H1 (cell line): Measurements from ENCODE around the gene MACROD2. TPM values are rescaled to one million over a fixed set of nuclear protein-coding genes. Genes with fewer than 3 reads are reported as not detected.

Source experiments
- CTCF ChIA-PET: fragments of 300-600 bp; sonication (Branson Sonifier 250); formaldehyde crosslinking; loops from one replicate; lab custom pipeline; 2021; ENCODE audit not compliant: partially characterized antibody; lab: Charles Lee
- POLR2A ChIA-PET: fragments of 300-600 bp; sonication (Branson Sonifier 250); formaldehyde crosslinking; loops from one replicate; lab custom pipeline; 2021; ENCODE audit warnings: inconsistent platforms; ENCODE audit not compliant: partially characterized antibody; lab: Charles Lee
- DNase-seq, 2 experiments: peaks; one replicate each; pipeline versions ENCODE4 v3.0.0 to v3.0.0-alpha.2; 2010 to 2022; ENCODE audit warnings: low spot score in 2 of 2, low read depth in 1 of 2, mixed read lengths in 1 of 2
- FAIRE-seq: peaks from 2 replicates; lab custom pipeline; 2011; peaks lifted over from hg19 to GRCh38; lab: Jason Lieb, UNC
- H2AFZ ChIP-seq: 2 replicates; pipeline ENCODE4 v1.8.1; 2012; ENCODE audit warnings: low read length, inconsistent platforms
- H2AK5ac ChIP-seq: 2 replicates; pipeline ENCODE4 v1.6.1; 2013; ENCODE audit warnings: low read depth, low read length
- H2BK120ac ChIP-seq: replicated peaks from 2 replicates; pipeline ENCODE3; 2013; ENCODE audit warnings: low read depth, low read length, inconsistent platforms
- H2BK12ac ChIP-seq: 2 replicates; pipeline ENCODE4 v1.6.1; 2013; ENCODE audit warnings: low read depth, low read length
- H2BK15ac ChIP-seq: 2 replicates; pipeline ENCODE4 v1.6.1; 2013; ENCODE audit warnings: low read length
- H2BK20ac ChIP-seq: 2 replicates; pipeline ENCODE4 v1.6.1; 2013; ENCODE audit warnings: low read length
- H2BK5ac ChIP-seq: 2 replicates; pipeline ENCODE4 v1.6.1; 2013; ENCODE audit warnings: low read depth, low read length
- H3K14ac ChIP-seq: 2 replicates; pipeline ENCODE4 v1.6.1; 2013; ENCODE audit warnings: inconsistent platforms; ENCODE audit not compliant: insufficient read length
- H3K18ac ChIP-seq: 2 replicates; pipeline ENCODE4 v1.6.1; 2013; ENCODE audit warnings: low read length; ENCODE audit errors: extremely low read depth
- H3K23ac ChIP-seq: 2 replicates; pipeline ENCODE4 v1.6.1; 2013; ENCODE audit warnings: inconsistent platforms; ENCODE audit not compliant: insufficient read length
- H3K23me2 ChIP-seq: 2 replicates; pipeline ENCODE4 v1.6.1; 2013; ENCODE audit warnings: low read depth, low read length
- H3K27ac ChIP-seq: 2 replicates; pipeline ENCODE4 v1.6.1; 2011; ENCODE audit warnings: low read depth, low read length, inconsistent platforms
- H3K27me3 ChIP-seq, 4 experiments: replicated peaks in 1 of 4; 1 replicate in 1 of 4; 2 replicates in 3 of 4; pipeline versions ENCODE4 v1.6.1 to v1.8.1; 2011 to 2013; ENCODE audit warnings: low read length in 3 of 4, mild to moderate bottlenecking in 3 of 4, inconsistent platforms in 2 of 4, mixed read lengths in 2 of 4, moderate library complexity in 1 of 4; ENCODE audit not compliant: control insufficient read depth in 3 of 4, insufficient read depth in 3 of 4; ENCODE audit errors: extremely low read depth in 1 of 4
- H3K36me3 ChIP-seq, 4 experiments: 2 replicates each; pipeline versions ENCODE4 v1.6.1 to v1.8.1; 2011 to 2013; ENCODE audit warnings: mild to moderate bottlenecking in 4 of 4, low read length in 3 of 4, moderate library complexity in 2 of 4, control low read depth in 1 of 4, inconsistent platforms in 1 of 4; ENCODE audit not compliant: insufficient read depth in 4 of 4, control insufficient read depth in 2 of 4
- H3K4ac ChIP-seq: replicated peaks from 2 replicates; pipeline ENCODE3; 2013; ENCODE audit warnings: low read length, low read depth, mixed read lengths, inconsistent platforms; ENCODE audit not compliant: insufficient read length
- H3K4me1 ChIP-seq, 4 experiments: replicated peaks in 1 of 4; 1 replicate in 1 of 4; 2 replicates in 3 of 4; pipeline versions ENCODE4 v1.6.1 to v1.8.1; 2011 to 2013; ENCODE audit warnings: low read length in 3 of 4, inconsistent platforms in 2 of 4, mixed read lengths in 1 of 4; ENCODE audit not compliant: insufficient read depth in 4 of 4, control insufficient read depth in 3 of 4
- H3K4me2 ChIP-seq, 2 experiments: 2 replicates each; pipeline versions ENCODE4 v1.6.1 to v1.8.1; 2011 to 2013; ENCODE audit warnings: low read depth in 2 of 2, low read length in 2 of 2, control low read depth in 1 of 2, inconsistent platforms in 1 of 2, mild to moderate bottlenecking in 1 of 2; ENCODE audit not compliant: insufficient read depth in 1 of 2
- H3K4me3 ChIP-seq, 4 experiments: fragments of 200-600, 300-600 bp in 1 of 4; sonication (generic), shearing (Covaris generic), sonication (Bioruptor Twin) in 1 of 4; 2 replicates each; pipeline versions ENCODE4 v1.5.1 to v1.8.1; 2011 to 2016; ENCODE audit warnings: low read length in 4 of 4, low read depth in 3 of 4, control low read depth in 2 of 4, inconsistent platforms in 2 of 4, mild to moderate bottlenecking in 2 of 4, mixed read lengths in 1 of 4, moderate library complexity in 1 of 4; ENCODE audit not compliant: insufficient read depth in 2 of 4; ENCODE audit errors: extremely low read depth in 1 of 4
- H3K56ac ChIP-seq: replicated peaks from 2 replicates; pipeline ENCODE3; 2013; ENCODE audit warnings: low read depth, mild to moderate bottlenecking, mixed read lengths, low read length, inconsistent platforms; ENCODE audit not compliant: insufficient read length
- H3K79me1 ChIP-seq: 2 replicates; pipeline ENCODE4 v1.6.1; 2013; ENCODE audit warnings: low read depth, low read length, control low read depth
- H3K79me2 ChIP-seq, 2 experiments: 2 replicates each; pipeline versions ENCODE4 v1.6.1 to v1.8.1; 2012 to 2013; ENCODE audit warnings: low read length in 2 of 2, mild to moderate bottlenecking in 2 of 2, inconsistent platforms in 1 of 2; ENCODE audit not compliant: insufficient read depth in 2 of 2, control insufficient read depth in 1 of 2
- H3K9ac ChIP-seq, 4 experiments: replicated peaks in 1 of 4; 1 replicate in 1 of 4; 2 replicates in 3 of 4; pipeline versions ENCODE4 v1.6.1 to v1.8.1; 2011 to 2013; ENCODE audit warnings: low read depth in 3 of 4, low read length in 3 of 4, control low read depth in 2 of 4, mild to moderate bottlenecking in 2 of 4, moderate library complexity in 2 of 4, inconsistent platforms in 1 of 4; ENCODE audit errors: extremely low read depth in 1 of 4
- H3K9me3 ChIP-seq, 2 experiments: 2 replicates each; pipeline versions ENCODE4 v1.6.1 to v1.8.1; 2012 to 2013; ENCODE audit warnings: mild to moderate bottlenecking in 2 of 2, moderate library complexity in 2 of 2, control low read depth in 1 of 2, inconsistent platforms in 1 of 2, low read depth in 1 of 2, low read length in 1 of 2, mixed read lengths in 1 of 2; ENCODE audit not compliant: insufficient read depth in 2 of 2
- H4K20me1 ChIP-seq, 2 experiments: replicated peaks in 1 of 2; 2 replicates each; pipeline versions ENCODE3 to v1.8.1; 2011 to 2013; ENCODE audit warnings: inconsistent platforms in 2 of 2, low read length in 2 of 2, mild to moderate bottlenecking in 1 of 2; ENCODE audit not compliant: insufficient read depth in 2 of 2, control insufficient read depth in 1 of 2
- H4K5ac ChIP-seq: 2 replicates; pipeline ENCODE4 v1.6.1; 2013; ENCODE audit warnings: low read length, low read depth, mixed read lengths, inconsistent platforms; ENCODE audit not compliant: insufficient read length
- H4K8ac ChIP-seq: 2 replicates; pipeline ENCODE4 v1.8.0; 2013; ENCODE audit warnings: mild to moderate bottlenecking, moderate library complexity, low read length, inconsistent platforms; ENCODE audit not compliant: insufficient read depth; ENCODE audit errors: extremely low read depth
- H4K91ac ChIP-seq: replicated peaks from 2 replicates; pipeline ENCODE3; 2013; ENCODE audit warnings: low read length, mixed read lengths, inconsistent platforms; ENCODE audit not compliant: insufficient read length
- BACH1 ChIP-seq: IDR thresholded peaks from 2 replicates; pipeline ENCODE4 v1.6.1; 2012; ENCODE audit warnings: low read length, improper control_type of control experiment
- CBX5 ChIP-seq: fragments of 300-800, 300-1000 bp; sonication (generic); IDR thresholded peaks from 2 replicates; pipeline ENCODE4 v1.7.1; 2016; ENCODE audit warnings: antibody characterized with exemption, low read length, low read depth
- CTBP2 ChIP-seq: IDR thresholded peaks from 2 replicates; pipeline ENCODE4 v1.7.0; 2011; ENCODE audit warnings: borderline replicate concordance, mild to moderate bottlenecking, moderate library complexity, mixed read lengths, low read length; ENCODE audit not compliant: insufficient read depth, insufficient read length
- CTCF ChIP-seq, 3 experiments: IDR thresholded peaks; 1 replicate in 2 of 3; 2 replicates in 1 of 3; pipeline versions ENCODE4 v1.5.1 to v1.6.1; 2011; ENCODE audit warnings: low read length in 3 of 3, mild to moderate bottlenecking in 3 of 3, inconsistent platforms in 2 of 3, low read depth in 1 of 3, moderate library complexity in 1 of 3; ENCODE audit not compliant: insufficient read depth in 1 of 3; ENCODE audit errors: control extremely low read depth in 1 of 3
- E2F6 ChIP-seq: IDR thresholded peaks from 2 replicates; pipeline ENCODE4 v1.6.1; 2012; ENCODE audit warnings: inconsistent platforms
- EGR1 ChIP-seq: IDR thresholded peaks from 2 replicates; pipeline ENCODE4 v1.6.1; 2011; ENCODE audit warnings: low read depth, low read length, borderline replicate concordance
- MAFK ChIP-seq: IDR thresholded peaks from 2 replicates; pipeline ENCODE4 v1.6.1; 2012; ENCODE audit warnings: low read depth, mild to moderate bottlenecking, improper control_type of control experiment, low read length
- NANOG ChIP-seq: IDR thresholded peaks from 2 replicates; pipeline ENCODE4 v1.6.1; 2011; ENCODE audit warnings: low read length, low read depth, mild to moderate bottlenecking, inconsistent platforms; ENCODE audit not compliant: insufficient read depth, poor library complexity, severe bottlenecking
- SIRT6 ChIP-seq: IDR thresholded peaks from one replicate; pipeline ENCODE4 v1.7.1; 2012; ENCODE audit warnings: low read length, inconsistent platforms
- SRF ChIP-seq: IDR thresholded peaks from 2 replicates; pipeline ENCODE4 v1.6.1; 2011; ENCODE audit warnings: mild to moderate bottlenecking, low read depth, low read length, moderate library complexity
- YY1 ChIP-seq: IDR thresholded peaks from 2 replicates; pipeline ENCODE4 v1.6.1; 2011; ENCODE audit warnings: low read depth, mild to moderate bottlenecking, low read length
- WGBS, 2 experiments: shearing (Covaris generic) in 1 of 2; methylation state at CpG; one replicate each; pipeline versions ENCODE4 v1.1.6 to v1.1.7; 2013 to 2015; ENCODE audit warnings: low lambda C conversion rate in 2 of 2, mixed read lengths in 2 of 2, inconsistent platforms in 1 of 2, low coverage in 1 of 2, missing lambda C conversion rate in 1 of 2; ENCODE audit not compliant: insufficient replicate concordance in 2 of 2, insufficient coverage in 1 of 2, insufficient read length in 1 of 2; ENCODE audit errors: extremely low coverage in 1 of 2, missing lambda C conversion rate in 1 of 2; 5-methylcytosine and 5-hydroxymethylcytosine counted together
- polyA plus RNA-seq, 7 experiments: library from polyadenylated mRNA; depleted of rRNA in 3 of 7; stranded (reverse) in 5 of 7; unstranded in 2 of 7; fragments of >200 nt in 5 of 7; fragments of 200-250 nt in 2 of 7; gene quantifications; 1 replicate in 5 of 7; 2 replicates in 1 of 7; 4 replicates in 1 of 7; pipeline versions ENCODE4 v1.2.1 to v1.2.3, GENCODE V29; 2011 to 2013; ENCODE audit warnings: missing spikeins in 2 of 7, mixed read lengths in 2 of 7
- total RNA-seq: library from RNA; stranded (reverse); fragmentation: NEBNext Ultra II Directional; extraction: Animal tissue kit (Norgen Biotek cat#: 25700); gene quantifications from 2 replicates; pipeline ENCODE4 v1.2.1, GENCODE V29; 2021

The MACROD2 gene
- total and polyA plus RNA-seq, 2 of the 8 experiments (the other 6 are each of a cell fraction or from before 2014, with no cell fraction given): 0.70 to 3.9 TPM

GRCh38 chr20:16007962-16008361 lies 2012.6 kb downstream of the MACROD2 start:
- Histone ChIP-seq H3K4me2 (no peak overlapping the region), H2AFZ (no peak overlapping the region), H3K4me3 (no peak overlapping the region), H3K36me3 (no peaks in the 10 kb centered on the region), H2BK20ac (0 out of 2 replicates have a peak overlapping the region, but pooled peaks have one; percentile 37), H3K23ac (no peak overlapping the region), H2BK15ac (no peak overlapping the region), H3K4ac (no peak overlapping the region), H3K14ac (no peak overlapping the region), H2BK5ac (no peak overlapping the region), H3K9me3 (no peaks in the 10 kb centered on the region), H2BK12ac (no peak overlapping the region), H3K23me2 (no peaks in the 10 kb centered on the region), H4K20me1 (no peaks in the 10 kb centered on the region), H4K8ac (no peak overlapping the region), H3K56ac (no peak overlapping the region), H2BK120ac (no peak overlapping the region), H4K91ac (no peak overlapping the region), H3K79me1 (no peaks in the 10 kb centered on the region), H2AK5ac (no peak overlapping the region), H3K4me1 (peaks cover 2 to 5% (median 3%) of the 10 kb centered on the region in 4 experiments; a peak in 4 of 7 replicates), H3K18ac (no peak overlapping the region), H3K79me2 (no peaks in the 10 kb centered on the region), H3K27me3 (no peaks in the 10 kb centered on the region), H4K5ac (no peak overlapping the region), H3K9ac (no peak overlapping the region; a peak in 1 of 7 replicates), H3K27ac (no peak overlapping the region)
- CTCF ChIA-PET: interaction anchor here (0.6 to 2.3 kb wide), 16 partner anchors 10 to 344 kb away, joined by 3 to 10 read pairs (median 3); no protein-coding TSS in a partner anchor
- FAIRE-seq: peak; percentile 85
- DNase-seq: no peak
- POLR2A ChIA-PET: no interaction called here
- WGBS, 2 experiments: 78% methylated on average over 9 of the region's 9 CpGs; no CpG with 5 or more reads in 1 of the 2 experiments
- TF ChIP-seq CTCF (IDR thresholded peaks at IDR 0.05; ENCODE audit: control extremely low read depth in 1 of 3, insufficient read depth in 1 of 3, low read depth in 1 of 3, low read length in 3 of 3) (peak in 2 of 3 experiments; percentile 34 to 40; a peak in 2 of 4 replicates), CTBP2 (no peak), BACH1 (peak; percentile 81), CBX5 (no peak), NANOG (no peak), MAFK (peak; percentile 78), SIRT6 (no peak), E2F6 (no peak), YY1 (no peak), SRF (no peak), EGR1 (no peak)
